Panc1 (cell line): ENCODE measurements around the gene GAS2. TPM values are rescaled to one million over a fixed set of nuclear protein-coding genes. Genes with fewer than 3 reads are reported as not detected.

ENCODE experiments used
- ATAC-seq: fragments of 200-7000 bp; cut with Tn5 transposase; 2 replicates; pipeline ENCODE4 v1.9.1; 2020; ENCODE audit warnings: mild to moderate bottlenecking, moderate library complexity
- BruUV-seq: library from RNA; stranded (reverse); fragments of 400-500 nt; replicated peaks from 2 replicates; lab custom pipeline; 2021; lab: Mats Ljungman, UMichigan
- CTCF ChIA-PET: fragments of 300-600 bp; sonication (Branson Sonifier 250); formaldehyde crosslinking; loops from one replicate; lab custom pipeline; 2022; ENCODE audit warnings: antibody characterized with exemption; lab: Charles Lee
- POLR2A ChIA-PET: fragments of 300-600 bp; sonication (Branson Sonifier 250); formaldehyde crosslinking; loops from one replicate; lab custom pipeline; 2022; ENCODE audit warnings: antibody characterized with exemption; lab: Charles Lee
- DNase-seq: peaks from one replicate; pipeline ENCODE4 v3.0.0-alpha.2; 2010; ENCODE audit warnings: low read depth, low spot score
- H3K27ac ChIP-seq: 2 replicates; pipeline ENCODE4 v1.5.1; 2011; ENCODE audit warnings: mild to moderate bottlenecking, low read length, inconsistent platforms
- H3K27me3 ChIP-seq: fragments of 200-500 bp; sonication (Bioruptor generic); 2 replicates; pipeline ENCODE4 v1.6.0; 2014; ENCODE audit warnings: low read length, inconsistent platforms; ENCODE audit not compliant: control insufficient read depth, insufficient read depth
- H3K36me3 ChIP-seq: fragments of 200-500 bp; sonication (Bioruptor generic); 2 replicates; pipeline ENCODE4 v1.5.1; 2014; ENCODE audit warnings: inconsistent platforms, mild to moderate bottlenecking, low read length, moderate library complexity; ENCODE audit not compliant: control insufficient read depth, insufficient read depth
- H3K4me1 ChIP-seq: 2 replicates; pipeline ENCODE4 v1.5.1; 2011; ENCODE audit warnings: inconsistent platforms, mild to moderate bottlenecking, low read length, moderate library complexity; ENCODE audit not compliant: control insufficient read depth, insufficient read depth
- H3K4me3 ChIP-seq, 2 experiments: 2 replicates each; pipeline ENCODE4 v1.5.1; 2011 to 2012; ENCODE audit warnings: low read depth in 2 of 2, low read length in 2 of 2, mild to moderate bottlenecking in 2 of 2, inconsistent platforms in 1 of 2, moderate library complexity in 1 of 2
- H3K9me3 ChIP-seq: fragments of 200-500 bp; sonication (Bioruptor generic); 2 replicates; pipeline ENCODE4 v1.5.1; 2014; ENCODE audit warnings: low read depth, mild to moderate bottlenecking, inconsistent platforms, low read length, moderate library complexity; ENCODE audit not compliant: control insufficient read depth, insufficient read depth
- CTCF ChIP-seq: fragments of 450-650 bp; IDR thresholded peaks from 2 replicates; pipeline ENCODE4 v1.5.1; 2017; ENCODE audit warnings: mild to moderate bottlenecking
- POLR2AphosphoS5 ChIP-seq: IDR thresholded peaks from 2 replicates; pipeline ENCODE4 v1.6.1; 2012; ENCODE audit warnings: mild to moderate bottlenecking, low read depth, low read length, moderate library complexity
- SIN3A ChIP-seq: IDR thresholded peaks from 2 replicates; pipeline ENCODE4 v1.6.1; 2012; ENCODE audit warnings: low read depth, mild to moderate bottlenecking, low read length, moderate library complexity, borderline replicate concordance; ENCODE audit not compliant: insufficient read depth
- TCF7L2 ChIP-seq: IDR thresholded peaks from 2 replicates; pipeline ENCODE4 v1.6.1; 2011; ENCODE audit warnings: mild to moderate bottlenecking, low read depth, low read length, inconsistent platforms
- in situ Hi-C: cut with HindIII; loops from 2 replicates; pipeline ENCODE4 v1.10.0; 2016; ENCODE audit warnings: low sequenced_read_pairs, low pct_unique_long_range_greater_than_20kb
- intact Hi-C: fragments of 100-400 bp; cut with micrococcal nuclease; formaldehyde crosslinking; loops from one replicate; pipeline ENCODE4 v1.10.0; 2022; ENCODE audit not compliant: unreplicated experiment
- total RNA-seq: library from RNA; stranded (reverse); gene quantifications from one replicate; pipeline ENCODE4 v1.2.1, GENCODE V29; 2021; ENCODE audit not compliant: unreplicated experiment
- TF ChIP-seq, protein P1 (sequence below), 2 experiments: IDR thresholded peaks; 2 replicates each; pipeline ENCODE4 v1.6.1; 2011 to 2012; ENCODE audit warnings: low read depth in 2 of 2, control low read depth in 1 of 2, low read length in 1 of 2, mild to moderate bottlenecking in 1 of 2, moderate library complexity in 1 of 2; ENCODE audit not compliant: insufficient read depth in 1 of 2

Gene GAS2
- total RNA-seq, 1 experiment from 2014 or later: 0.87 TPM

DNA sequence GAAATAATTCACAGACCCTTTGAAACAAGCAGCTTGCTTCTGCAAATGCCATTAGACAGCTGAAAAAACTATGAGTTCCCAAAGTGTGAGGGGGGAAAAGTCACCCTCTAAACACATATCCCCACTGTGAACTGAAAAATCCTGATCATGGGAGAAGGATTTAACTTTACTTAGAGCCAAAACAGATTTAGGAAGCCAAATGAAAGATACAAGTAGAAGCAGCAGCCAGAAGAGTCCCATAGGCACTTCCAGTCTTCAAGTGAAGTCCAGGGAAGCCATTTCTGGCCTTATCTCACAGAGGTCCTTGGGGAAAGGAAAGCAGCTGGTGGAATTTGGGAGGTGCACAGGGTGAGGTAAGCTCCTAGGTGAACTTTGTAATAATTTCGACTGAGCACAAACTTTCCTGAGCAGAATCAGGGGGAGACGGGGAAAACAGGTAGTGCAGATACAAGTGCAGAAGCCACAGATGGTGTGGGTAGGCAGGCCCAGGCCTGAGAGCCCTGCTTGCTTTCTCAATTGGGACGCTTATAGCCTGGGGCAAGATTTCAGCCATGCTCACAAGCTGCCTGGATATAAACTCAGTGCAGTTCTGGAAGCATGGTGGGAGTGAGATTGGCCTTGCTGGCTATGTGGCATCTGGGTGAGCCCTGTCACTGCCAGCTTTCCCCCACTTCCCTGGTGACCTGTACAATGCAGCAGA lies 44.8 kb downstream of the GAS2 start:
- no peak for ATAC-seq
- Histone ChIP-seq H3K4me1 (no peaks in the 10 kb centered on the region), H3K27me3 (no peaks in the 10 kb centered on the region), H3K27ac (no peak overlapping the region), H3K36me3 (no peaks in the 10 kb centered on the region), H3K9me3 (no peaks in the 10 kb centered on the region), H3K4me3 (no peak overlapping the region)
- CTCF ChIA-PET: no interaction called here
- intact Hi-C loops: no loop called here
- POLR2A ChIA-PET: interaction anchor here (0.7 kb wide), 1 partner anchor 342 kb away, joined by 3 read pairs; no protein-coding TSS in a partner anchor
- in situ Hi-C loops: no loop called here
- no TSS peak for BruUV-seq
- TF ChIP-seq SIN3A (no peak), POLR2AphosphoS5 (no peak), TCF7L2 (no peak), CTCF (no peak)
- TF ChIP-seq, protein P1, sequence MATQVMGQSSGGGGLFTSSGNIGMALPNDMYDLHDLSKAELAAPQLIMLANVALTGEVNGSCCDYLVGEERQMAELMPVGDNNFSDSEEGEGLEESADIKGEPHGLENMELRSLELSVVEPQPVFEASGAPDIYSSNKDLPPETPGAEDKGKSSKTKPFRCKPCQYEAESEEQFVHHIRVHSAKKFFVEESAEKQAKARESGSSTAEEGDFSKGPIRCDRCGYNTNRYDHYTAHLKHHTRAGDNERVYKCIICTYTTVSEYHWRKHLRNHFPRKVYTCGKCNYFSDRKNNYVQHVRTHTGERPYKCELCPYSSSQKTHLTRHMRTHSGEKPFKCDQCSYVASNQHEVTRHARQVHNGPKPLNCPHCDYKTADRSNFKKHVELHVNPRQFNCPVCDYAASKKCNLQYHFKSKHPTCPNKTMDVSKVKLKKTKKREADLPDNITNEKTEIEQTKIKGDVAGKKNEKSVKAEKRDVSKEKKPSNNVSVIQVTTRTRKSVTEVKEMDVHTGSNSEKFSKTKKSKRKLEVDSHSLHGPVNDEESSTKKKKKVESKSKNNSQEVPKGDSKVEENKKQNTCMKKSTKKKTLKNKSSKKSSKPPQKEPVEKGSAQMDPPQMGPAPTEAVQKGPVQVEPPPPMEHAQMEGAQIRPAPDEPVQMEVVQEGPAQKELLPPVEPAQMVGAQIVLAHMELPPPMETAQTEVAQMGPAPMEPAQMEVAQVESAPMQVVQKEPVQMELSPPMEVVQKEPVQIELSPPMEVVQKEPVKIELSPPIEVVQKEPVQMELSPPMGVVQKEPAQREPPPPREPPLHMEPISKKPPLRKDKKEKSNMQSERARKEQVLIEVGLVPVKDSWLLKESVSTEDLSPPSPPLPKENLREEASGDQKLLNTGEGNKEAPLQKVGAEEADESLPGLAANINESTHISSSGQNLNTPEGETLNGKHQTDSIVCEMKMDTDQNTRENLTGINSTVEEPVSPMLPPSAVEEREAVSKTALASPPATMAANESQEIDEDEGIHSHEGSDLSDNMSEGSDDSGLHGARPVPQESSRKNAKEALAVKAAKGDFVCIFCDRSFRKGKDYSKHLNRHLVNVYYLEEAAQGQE (IDR thresholded peaks at IDR 0.05; ENCODE audit: insufficient read depth in 1 of 2, low read depth in 2 of 2, low read length in 1 of 2): no peak
- no peak for DNase-seq

- no TSS peak for BruUV-seq
- no peaks in the 10 kb centered on the region for H3K9me3 ChIP-seq
- no peaks in the 10 kb centered on the region for H3K4me1 ChIP-seq
- H3K27ac ChIP-seq: no peak overlapping the region
- DNase-seq: no peak
- H3K4me3 ChIP-seq: no peak overlapping the region
- H3K36me3 ChIP-seq: no peaks in the 10 kb centered on the region
- ChIA-PET POLR2A (no interaction called here), CTCF (no interaction called here)
- no peak for ATAC-seq
- no peaks in the 10 kb centered on the region for H3K27me3 ChIP-seq
- in situ Hi-C loops (no loop called here), intact Hi-C loops (no loop called here)
- TF ChIP-seq, protein P1 (IDR thresholded peaks at IDR 0.05; ENCODE audit: insufficient read depth in 1 of 2, low read depth in 2 of 2, low read length in 1 of 2): no peak
- no peak for TF ChIP-seq CTCF
- TF ChIP-seq SIN3A: no peak
- no peak for TF ChIP-seq TCF7L2
- no peak for TF ChIP-seq POLR2AphosphoS5
Measured at GRCh38 chr11:22711880-22712279, 45.5 kb downstream of the GAS2 start.
